Common myeloid progenitor, CD34-positive (primary cell): Measurements from ENCODE around the gene FOXO6.

Experiments
- CTCF ChIA-PET: fragments of 350-600 bp; sonication (Branson Sonifier 250); formaldehyde crosslinking; loops from one replicate; lab custom pipeline; 2021; ENCODE audit warnings: antibody characterized with exemption; lab: Charles Lee
- POLR2A ChIA-PET: fragments of 350-600 bp; sonication (Branson Sonifier 250); formaldehyde crosslinking; loops from one replicate; lab custom pipeline; 2021; ENCODE audit warnings: antibody characterized with exemption; lab: Charles Lee
- DNase-seq, 3 donors: peaks; one replicate each; pipeline versions ENCODE4 v3.0.0 to v3.0.0-alpha.2; 2013
- H3K27ac ChIP-seq, 2 experiments: 1 replicate in 1 of 2; 2 replicates in 1 of 2; pipeline ENCODE4 v1.7.0; 2013; ENCODE audit warnings: inconsistent platforms in 2 of 2, low read length in 2 of 2, mild to moderate bottlenecking in 2 of 2, low read depth in 1 of 2, moderate library complexity in 1 of 2; ENCODE audit not compliant: severe bottlenecking in 2 of 2, insufficient read depth in 1 of 2, poor library complexity in 1 of 2
- H3K27me3 ChIP-seq, 5 experiments: replicated peaks in 2 of 5; 1 replicate in 3 of 5; 2 replicates in 2 of 5; pipeline versions ENCODE4 v1.6.1 to v1.7.0; 2013; ENCODE audit warnings: low read length in 4 of 5, mild to moderate bottlenecking in 2 of 5, moderate library complexity in 2 of 5, inconsistent platforms in 1 of 5; ENCODE audit not compliant: insufficient read depth in 5 of 5, control insufficient read depth in 4 of 5
- H3K36me3 ChIP-seq, 4 experiments: 1 replicate in 2 of 4; 2 replicates in 2 of 4; pipeline versions ENCODE4 v1.6.1 to v1.7.0; 2013; ENCODE audit warnings: low read length in 3 of 4, control low read depth in 1 of 4, mild to moderate bottlenecking in 1 of 4; ENCODE audit not compliant: control insufficient read depth in 4 of 4, insufficient read depth in 4 of 4
- H3K4me1 ChIP-seq, 4 experiments: 1 replicate in 3 of 4; 2 replicates in 1 of 4; pipeline versions ENCODE4 v1.6.1 to v1.7.1; 2013; ENCODE audit warnings: low read length in 3 of 4, mild to moderate bottlenecking in 3 of 4, control low read depth in 1 of 4, inconsistent platforms in 1 of 4, moderate library complexity in 1 of 4; ENCODE audit not compliant: control insufficient read depth in 4 of 4, insufficient read depth in 4 of 4; ENCODE audit errors: control extremely low read depth in 1 of 4
- H3K4me3 ChIP-seq, 7 experiments: 1 replicate in 4 of 7; 2 replicates in 3 of 7; pipeline versions ENCODE4 v1.5.1 to v1.7.0; 2013; ENCODE audit warnings: mild to moderate bottlenecking in 7 of 7, low read length in 6 of 7, moderate library complexity in 6 of 7, inconsistent platforms in 2 of 7, low read depth in 2 of 7, control low read depth in 1 of 7; ENCODE audit not compliant: insufficient read depth in 4 of 7, control insufficient read depth in 1 of 7; ENCODE audit errors: extremely low read depth in 1 of 7
- H3K9me3 ChIP-seq, 5 experiments: 1 replicate in 4 of 5; 2 replicates in 1 of 5; pipeline versions ENCODE4 v1.6.1 to v1.7.1; 2013; ENCODE audit warnings: low read length in 4 of 5, mild to moderate bottlenecking in 2 of 5, inconsistent platforms in 1 of 5, low read depth in 1 of 5, moderate library complexity in 1 of 5; ENCODE audit not compliant: control insufficient read depth in 4 of 5, insufficient read depth in 2 of 5; ENCODE audit errors: control extremely low read depth in 1 of 5
- WGBS: methylation state at CpG from one replicate; pipeline ENCODE4 v1.1.5; 2013; ENCODE audit not compliant: insufficient coverage; 5-methylcytosine and 5-hydroxymethylcytosine counted together

The FOXO6 gene

DNA sequence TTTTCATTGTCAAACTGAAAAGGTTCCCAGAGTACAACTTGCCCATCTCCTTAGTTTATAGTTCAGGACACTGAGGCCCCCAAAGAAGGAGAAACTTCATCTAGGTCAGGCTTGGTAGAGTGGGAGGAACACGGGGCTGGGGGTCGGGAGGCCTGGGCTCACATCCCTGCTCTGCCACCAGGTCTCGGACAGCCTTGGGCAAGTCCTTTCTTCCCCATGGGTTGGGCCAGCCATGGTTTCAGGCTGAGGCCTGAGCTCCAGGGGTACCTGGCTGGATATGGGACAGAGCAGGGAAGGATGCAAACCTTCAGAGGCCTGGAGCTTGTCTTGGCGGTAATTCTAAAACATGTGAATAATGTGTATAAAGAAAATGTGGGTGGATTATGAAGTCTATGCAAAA is 17.0 kb downstream of the FOXO6 start:
- H3K9me3 ChIP-seq = no peaks in the 10 kb centered on the region
- ChIA-PET POLR2A (no interaction called here), CTCF (interaction anchor here (1.4 kb wide), 3 partner anchors 8 to 50 kb away, joined by 3 to 4 read pairs (median 4); no protein-coding TSS in a partner anchor)
- 98% methylated on average over 4 of the region's 4 CpGs for WGBS
- peaks cover 0 to 36% (median 13%) of the 10 kb centered on the region in 5 experiments for H3K27me3 ChIP-seq
- peaks cover 1 to 26% (median 14%) of the 10 kb centered on the region in 4 experiments for H3K4me1 ChIP-seq
- no peak overlapping the region for H3K27ac ChIP-seq
- H3K4me3 ChIP-seq = no peak overlapping the region
- H3K36me3 ChIP-seq = no peaks in the 10 kb centered on the region
- DNase-seq = no peak

- H3K4me1 ChIP-seq = peaks cover 1 to 31% (median 17%) of the 10 kb centered on the region in 4 experiments
- H3K27ac ChIP-seq = no peak overlapping the region
- H3K9me3 ChIP-seq = no peaks in the 10 kb centered on the region
- no peak overlapping the region for H3K4me3 ChIP-seq
- WGBS = 94% methylated on average over 3 of the region's 4 CpGs
- no peak for DNase-seq
- no peaks in the 10 kb centered on the region for H3K36me3 ChIP-seq
- peaks cover 2 to 46% (median 21%) of the 10 kb centered on the region in 5 experiments for H3K27me3 ChIP-seq
- ChIA-PET POLR2A (no interaction called here), CTCF (interaction anchor here (0.6 to 1.9 kb wide), 6 partner anchors 8 to 94 kb away, joined by 3 to 4 read pairs (median 4); no protein-coding TSS in a partner anchor)
These were observed 17.9 kb downstream of the FOXO6 start for GRCh38 chr1:41378999-41379737.

DNA sequence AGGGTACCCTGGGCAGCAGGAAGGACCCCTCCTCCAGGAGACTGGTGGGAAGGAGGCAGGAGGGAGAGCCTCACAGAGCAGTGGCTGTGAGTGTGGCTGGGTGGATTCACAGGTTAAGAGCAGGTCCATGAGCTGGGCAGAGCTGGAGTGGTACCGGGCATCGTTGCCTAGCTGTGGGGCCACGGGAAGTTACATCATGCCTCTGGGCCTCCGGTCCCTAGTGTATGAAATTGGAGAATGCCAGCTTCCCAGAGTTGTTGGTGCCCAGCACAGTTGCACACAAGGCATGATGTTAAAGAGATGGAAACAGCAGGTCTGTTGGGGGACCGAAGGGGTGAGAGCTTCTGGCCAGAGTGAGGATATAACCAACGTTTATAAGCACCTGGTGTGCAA is 18.5 kb downstream of the FOXO6 start:
- POLR2A ChIA-PET = no interaction called here
- CTCF ChIA-PET = interaction anchor here (0.9 to 1.9 kb wide), 3 partner anchors 9 to 22 kb away, joined by 3 to 4 read pairs (median 4); no protein-coding TSS in a partner anchor
- 72% methylated on average over 5 of the region's 6 CpGs for WGBS

GRCh38 chr1:41380195-41380594 is 19.0 kb downstream of the FOXO6 start:
- 81% methylated on average over 2 of the region's 2 CpGs for WGBS
- H3K27ac ChIP-seq = no peak overlapping the region
- peaks cover 2 to 56% (median 29%) of the 10 kb centered on the region in 5 experiments for H3K27me3 ChIP-seq
- ChIA-PET POLR2A (no interaction called here), CTCF (interaction anchor here (0.9 to 1.9 kb wide), 3 partner anchors 9 to 23 kb away, joined by 3 to 4 read pairs (median 4); no protein-coding TSS in a partner anchor)
- H3K36me3 ChIP-seq = no peaks in the 10 kb centered on the region
- no peaks in the 10 kb centered on the region for H3K9me3 ChIP-seq
- H3K4me1 ChIP-seq = peaks cover 1 to 31% (median 17%) of the 10 kb centered on the region in 4 experiments
- no peak overlapping the region for H3K4me3 ChIP-seq
- no peak for DNase-seq

More for the DNA sequence above, 18.5 kb downstream of the FOXO6 start:
- H3K27me3 ChIP-seq = peaks cover 2 to 51% (median 27%) of the 10 kb centered on the region in 5 experiments
- H3K36me3 ChIP-seq = no peaks in the 10 kb centered on the region
- no peak for DNase-seq
- no peak overlapping the region for H3K27ac ChIP-seq
- H3K9me3 ChIP-seq = no peaks in the 10 kb centered on the region
- peaks cover 1 to 31% (median 17%) of the 10 kb centered on the region in 4 experiments for H3K4me1 ChIP-seq
- H3K4me3 ChIP-seq = no peak overlapping the region

GRCh38 chr1:41380979-41381691 is 19.9 kb downstream of the FOXO6 start:
- DNase-seq = peak in 2 of 3 donors; percentile 70 to 71
- Histone ChIP-seq H3K27me3 (peaks cover 2 to 65% (median 32%) of the 10 kb centered on the region in 5 experiments), H3K27ac (no peak overlapping the region), H3K9me3 (no peaks in the 10 kb centered on the region), H3K36me3 (no peaks in the 10 kb centered on the region), H3K4me1 (peaks cover 1 to 31% (median 17%) of the 10 kb centered on the region in 4 experiments), H3K4me3 (peak overlapping the region in 4 of 7 experiments; percentile 30 to 64 (median 50))
- POLR2A ChIA-PET = interaction anchor here (1.3 kb wide), 1 partner anchor 9 kb away, joined by 4 read pairs; no protein-coding TSS in a partner anchor
- whole genome bisulfite sequencing = 10% methylated on average over 21 of the region's 29 CpGs
- CTCF ChIA-PET = interaction anchor here (1.9 kb wide), 1 partner anchor 23 kb away, joined by 4 read pairs; no protein-coding TSS in a partner anchor

GRCh38 chr1:41381692-41382479 is 20.7 kb downstream of the FOXO6 start:
- Histone ChIP-seq H3K4me3 (peak overlapping the region; percentile 10 to 64 (median 41)), H3K4me1 (peaks cover 1 to 31% (median 17%) of the 10 kb centered on the region in 4 experiments), H3K27ac (no peak overlapping the region), H3K36me3 (no peaks in the 10 kb centered on the region), H3K27me3 (peaks cover 2 to 73% (median 33%) of the 10 kb centered on the region in 5 experiments), H3K9me3 (no peaks in the 10 kb centered on the region)
- peak in 2 of 3 donors; percentile 55 to 57 for DNase-seq
- POLR2A ChIA-PET = interaction anchor here (0.7 to 1.3 kb wide), 2 partner anchors 9 to 936 kb away, joined by 3 to 4 read pairs; no protein-coding TSS in a partner anchor
- CTCF ChIA-PET = interaction anchor here (1.4 kb wide), 1 partner anchor 24 kb away, joined by 3 read pairs; no protein-coding TSS in a partner anchor
- WGBS = under 1% methylated on average over 70 of the region's 112 CpGs
